ENCODE data around the gene FTH1.

FTH1 gene

GRCh38 chr11:61967116-61967923 lies at the start of gene FTH1:
FTH1 (minus strand) TSS chr11:61967634; CDS start chr11:61967425, 209 bp downstream.
- TF ChIP-seq, protein P1, sequence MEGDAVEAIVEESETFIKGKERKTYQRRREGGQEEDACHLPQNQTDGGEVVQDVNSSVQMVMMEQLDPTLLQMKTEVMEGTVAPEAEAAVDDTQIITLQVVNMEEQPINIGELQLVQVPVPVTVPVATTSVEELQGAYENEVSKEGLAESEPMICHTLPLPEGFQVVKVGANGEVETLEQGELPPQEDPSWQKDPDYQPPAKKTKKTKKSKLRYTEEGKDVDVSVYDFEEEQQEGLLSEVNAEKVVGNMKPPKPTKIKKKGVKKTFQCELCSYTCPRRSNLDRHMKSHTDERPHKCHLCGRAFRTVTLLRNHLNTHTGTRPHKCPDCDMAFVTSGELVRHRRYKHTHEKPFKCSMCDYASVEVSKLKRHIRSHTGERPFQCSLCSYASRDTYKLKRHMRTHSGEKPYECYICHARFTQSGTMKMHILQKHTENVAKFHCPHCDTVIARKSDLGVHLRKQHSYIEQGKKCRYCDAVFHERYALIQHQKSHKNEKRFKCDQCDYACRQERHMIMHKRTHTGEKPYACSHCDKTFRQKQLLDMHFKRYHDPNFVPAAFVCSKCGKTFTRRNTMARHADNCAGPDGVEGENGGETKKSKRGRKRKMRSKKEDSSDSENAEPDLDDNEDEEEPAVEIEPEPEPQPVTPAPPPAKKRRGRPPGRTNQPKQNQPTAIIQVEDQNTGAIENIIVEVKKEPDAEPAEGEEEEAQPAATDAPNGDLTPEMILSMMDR (IDR thresholded peaks at IDR 0.05; ENCODE audit: borderline replicate concordance, insufficient read depth, low read depth, low read length) = no peak
- H3K4me3 ChIP-seq (ENCODE audit: low read depth, low read length) = peak within 1 kb of the TSS; percentile 91

- TF ChIP-seq, protein P1 (IDR thresholded peaks at IDR 0.05; ENCODE audit: borderline replicate concordance, insufficient read depth, low read depth, low read length) = no peak
- H3K4me3 ChIP-seq (ENCODE audit: low read depth, low read length) = no peak overlapping the region
Measured at GRCh38 chr11:62015615-62016014, 48.2 kb upstream of the FTH1 start.

GRCh38 chr11:62013537-62014476 lies 46.4 kb upstream of the FTH1 start:
- H3K4me3 ChIP-seq (ENCODE audit: low read depth, low read length) = no peak overlapping the region
- TF ChIP-seq, protein P1 (IDR thresholded peaks at IDR 0.05; ENCODE audit: borderline replicate concordance, insufficient read depth, low read depth, low read length) = no peak

GRCh38 chr11:62012832-62013461 lies 45.5 kb upstream of the FTH1 start:
- no peak overlapping the region for H3K4me3 ChIP-seq (ENCODE audit: low read depth, low read length)
- TF ChIP-seq, protein P1 (IDR thresholded peaks at IDR 0.05; ENCODE audit: borderline replicate concordance, insufficient read depth, low read depth, low read length) = no peak

GRCh38 chr11:62012451-62012831 lies 45.0 kb upstream of the FTH1 start:
- TF ChIP-seq, protein P1 (IDR thresholded peaks at IDR 0.05; ENCODE audit: borderline replicate concordance, insufficient read depth, low read depth, low read length) = no peak

DNA sequence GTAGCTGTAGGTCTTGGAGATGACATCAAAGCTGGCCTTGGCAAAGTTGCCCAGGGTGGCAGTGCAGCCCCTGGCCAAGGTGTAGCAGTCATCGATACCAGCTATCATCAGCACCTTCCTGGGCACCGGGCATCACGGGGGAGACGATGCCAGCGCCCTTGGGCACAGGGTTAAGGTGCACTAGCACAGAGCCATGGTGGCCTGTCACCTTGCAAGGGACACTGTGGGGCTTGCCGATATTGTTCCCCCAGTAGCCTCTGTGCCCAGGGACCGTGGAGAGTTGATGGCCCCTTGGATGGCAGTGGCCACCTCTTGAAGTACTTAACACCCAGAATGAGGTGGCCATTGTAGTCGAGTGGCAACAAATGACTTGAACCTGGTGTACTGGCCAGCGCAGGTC lies 44.4 kb upstream of the FTH1 start:
- no peak overlapping the region for H3K4me3 ChIP-seq (ENCODE audit: low read depth, low read length)
- TF ChIP-seq, protein P1 (IDR thresholded peaks at IDR 0.05; ENCODE audit: borderline replicate concordance, insufficient read depth, low read depth, low read length) = no peak

More at GRCh38 chr11:62012451-62012831, 45.0 kb upstream of the FTH1 start:
- H3K4me3 ChIP-seq (ENCODE audit: low read depth, low read length) = no peak overlapping the region
